HEK293 (cell line): ENCODE data around the gene SH3TC1.

ENCODE experiments used
- CTCF ChIA-PET: fragments of 350-600 bp; formaldehyde crosslinking; extraction: SDS; loops from one replicate; lab custom pipeline; 2021; ENCODE audit warnings: antibody characterized with exemption; lab: Yijun Ruan, JAX
- POLR2A ChIA-PET: fragments of 300-600 bp; formaldehyde crosslinking; extraction: SDS; loops from one replicate; lab custom pipeline; 2020; ENCODE audit warnings: antibody characterized with exemption, inconsistent platforms; lab: Yijun Ruan, JAX
- H3K27ac ChIP-seq: fragments of 200-500 bp; sonication (Bioruptor generic); 2 replicates; pipeline ENCODE4 v1.5.1; 2014; ENCODE audit warnings: low read depth, low read length, control low read depth, inconsistent platforms; ENCODE audit errors: extremely low read depth
- H3K36me3 ChIP-seq, 2 experiments: fragments of 200-500 bp in 1 of 2; sonication (Bioruptor generic) in 1 of 2; 1 replicate in 1 of 2; 2 replicates in 1 of 2; pipeline ENCODE4 v1.5.1; 2014 to 2017; ENCODE audit warnings: inconsistent platforms in 2 of 2, low read length in 2 of 2; ENCODE audit not compliant: control insufficient read depth in 2 of 2, insufficient read depth in 1 of 2
- H3K4me1 ChIP-seq: fragments of 200-500 bp; sonication (Bioruptor generic); 2 replicates; pipeline ENCODE4 v1.5.1; 2014; ENCODE audit warnings: mild to moderate bottlenecking, low read length, inconsistent platforms; ENCODE audit not compliant: control insufficient read depth, insufficient read depth
- H3K4me3 ChIP-seq: 2 replicates; pipeline ENCODE4 v1.5.1; 2011; ENCODE audit warnings: low read depth, mild to moderate bottlenecking, control low read depth, low read length, moderate library complexity
- H3K9me3 ChIP-seq: fragments of 200-500 bp; sonication (Bioruptor generic); 2 replicates; pipeline ENCODE4 v1.5.1; 2014; ENCODE audit warnings: low read depth, low read length, inconsistent platforms; ENCODE audit not compliant: control insufficient read depth, insufficient read depth
- EGR2 ChIP-seq: fragments of 450-650 bp; formaldehyde crosslinking; IDR thresholded peaks from 2 replicates; pipeline ENCODE4 v1.5.1; 2016; ENCODE audit warnings: low read depth, missing biosample characterization, missing genetic modification characterization
- OVOL3 ChIP-seq: fragments of 450-650 bp; formaldehyde crosslinking; IDR thresholded peaks from 2 replicates; pipeline ENCODE4 v1.5.1; 2016; ENCODE audit warnings: missing biosample characterization, missing genetic modification characterization
- SALL2 ChIP-seq: fragments of 450-650 bp; formaldehyde crosslinking; IDR thresholded peaks from 2 replicates; pipeline ENCODE4 v1.5.0; 2017; ENCODE audit warnings: missing biosample characterization, mild to moderate bottlenecking, missing genetic modification characterization, borderline replicate concordance
- ZIC2 ChIP-seq: fragments of 450-650 bp; formaldehyde crosslinking; IDR thresholded peaks from 2 replicates; pipeline ENCODE4 v1.5.1; 2016; ENCODE audit warnings: missing biosample characterization, missing genetic modification characterization
- ZNF274 ChIP-seq, 2 experiments: fragments of 200-500 bp in 1 of 2; fragments of 450-650 bp in 1 of 2; sonication (Bioruptor generic) in 1 of 2; formaldehyde crosslinking in 1 of 2; IDR thresholded peaks; 2 replicates each; pipeline versions ENCODE4 v1.5.1 to v1.6.1; 2014 to 2016; ENCODE audit warnings: borderline replicate concordance in 1 of 2, inconsistent platforms in 1 of 2, low read length in 1 of 2, missing biosample characterization in 1 of 2, missing genetic modification characterization in 1 of 2
- ZNF433 ChIP-seq: fragments of 450-650 bp; formaldehyde crosslinking; IDR thresholded peaks from 2 replicates; pipeline ENCODE4 v1.5.1; 2016; ENCODE audit warnings: missing biosample characterization, missing genetic modification characterization, low read depth
- ZNF561 ChIP-seq: fragments of 450-650 bp; IDR thresholded peaks from 2 replicates; pipeline ENCODE4 v1.5.1; 2018; ENCODE audit warnings: missing biosample characterization, missing genetic modification characterization, borderline replicate concordance
- ZNF600 ChIP-seq: fragments of 450-650 bp; formaldehyde crosslinking; IDR thresholded peaks from 2 replicates; pipeline ENCODE4 v1.5.1; 2016; ENCODE audit warnings: missing biosample characterization, missing genetic modification characterization
- ZNF654 ChIP-seq: fragments of 450-650 bp; formaldehyde crosslinking; IDR thresholded peaks from 2 replicates; pipeline ENCODE4 v1.5.1; 2016; ENCODE audit warnings: low read depth, missing biosample characterization, missing genetic modification characterization
- ZNF76 ChIP-seq: fragments of 450-650 bp; formaldehyde crosslinking; IDR thresholded peaks from 2 replicates; pipeline ENCODE4; 2016; ENCODE audit warnings: low read depth, missing biosample characterization, missing genetic modification characterization, borderline replicate concordance
- ZNF791 ChIP-seq: fragments of 450-650 bp; formaldehyde crosslinking; IDR thresholded peaks from 2 replicates; pipeline ENCODE4 v1.5.1; 2016; ENCODE audit warnings: missing biosample characterization, missing genetic modification characterization
- TF ChIP-seq, protein P1 (sequence below): fragments of 450-650 bp; formaldehyde crosslinking; IDR thresholded peaks from 2 replicates; pipeline ENCODE4 v1.5.1; 2016; ENCODE audit warnings: missing biosample characterization, missing genetic modification characterization
- TF ChIP-seq, protein P2 (sequence below): IDR thresholded peaks from 2 replicates; pipeline ENCODE4 v1.6.1; 2011; ENCODE audit warnings: mild to moderate bottlenecking, low read depth, low read length, borderline replicate concordance
- TF ChIP-seq, protein P3 (sequence below): fragments of 450-650 bp; formaldehyde crosslinking; IDR thresholded peaks from 2 replicates; pipeline ENCODE4 v1.5.1; 2016; ENCODE audit warnings: missing biosample characterization, missing genetic modification characterization
- TF ChIP-seq, protein P4 (sequence below): fragments of 450-650 bp; formaldehyde crosslinking; IDR thresholded peaks from 2 replicates; pipeline ENCODE4 v1.5.1; 2016; ENCODE audit warnings: missing biosample characterization, missing genetic modification characterization, borderline replicate concordance

The SH3TC1 gene

DNA sequence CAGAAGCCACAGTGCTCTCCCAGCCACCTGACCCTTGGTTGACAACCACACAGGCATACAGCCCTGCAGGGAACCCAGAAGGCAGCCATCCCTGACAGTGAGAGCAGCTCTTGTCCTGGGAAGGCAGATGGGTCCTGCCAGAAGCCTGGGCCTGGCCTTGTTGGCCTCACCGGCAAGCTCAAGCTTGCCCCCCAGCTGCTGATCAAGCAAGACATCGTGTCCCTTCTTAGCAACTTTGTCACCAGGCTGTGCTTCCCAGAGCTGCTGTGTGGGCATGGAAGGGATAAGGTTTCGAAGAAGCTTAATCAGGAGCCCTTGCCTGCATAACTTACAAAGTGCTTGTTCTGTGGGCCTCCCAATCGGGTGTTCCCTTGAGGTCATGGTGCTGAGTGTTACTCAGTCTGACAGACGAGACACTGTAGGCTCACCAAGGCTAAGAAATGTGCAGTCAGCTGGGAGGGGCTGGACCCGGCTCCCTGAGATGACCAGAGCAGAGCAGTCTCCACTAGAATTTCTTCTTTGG is 33.7 kb upstream of the SH3TC1 start:
- POLR2A ChIA-PET: no interaction called here
- no peaks in the 10 kb centered on the region for H3K4me1 ChIP-seq

DNA sequence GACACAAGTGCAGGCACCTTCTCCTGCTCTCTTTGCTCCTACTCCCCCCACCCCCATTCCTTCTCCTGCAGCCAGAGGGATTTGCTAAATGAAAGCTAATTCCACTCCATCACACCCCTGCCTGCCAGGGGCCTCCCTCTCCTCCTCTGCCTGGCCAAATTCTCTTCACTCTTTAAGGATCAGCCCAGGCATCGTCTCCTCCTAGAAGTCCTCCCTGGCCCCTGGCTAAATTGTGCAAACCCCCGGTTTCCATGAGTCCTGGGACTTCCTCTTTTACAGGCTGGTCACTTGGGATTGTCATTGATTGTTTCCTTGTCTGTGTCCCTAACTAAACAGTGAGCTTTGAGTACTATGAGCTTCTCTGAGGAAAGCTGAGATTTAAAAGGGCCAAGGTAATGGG is 31.8 kb upstream of the SH3TC1 start:
- CTCF ChIA-PET: interaction anchor here (1.5 kb wide), 1 partner anchor 9 kb away, joined by 8 read pairs; no protein-coding TSS in a partner anchor
- POLR2A ChIA-PET: interaction anchor here (0.6 kb wide), 1 partner anchor 20 kb away, joined by 3 read pairs; no protein-coding TSS in a partner anchor
- H3K9me3 ChIP-seq: no peaks in the 10 kb centered on the region
- no peak overlapping the region for H3K4me3 ChIP-seq
- no peaks in the 10 kb centered on the region for H3K4me1 ChIP-seq
- H3K36me3 ChIP-seq: no peaks in the 10 kb centered on the region
- TF ChIP-seq ZNF76 (tag by site-specific recombination): no peak
- TF ChIP-seq, protein P1, sequence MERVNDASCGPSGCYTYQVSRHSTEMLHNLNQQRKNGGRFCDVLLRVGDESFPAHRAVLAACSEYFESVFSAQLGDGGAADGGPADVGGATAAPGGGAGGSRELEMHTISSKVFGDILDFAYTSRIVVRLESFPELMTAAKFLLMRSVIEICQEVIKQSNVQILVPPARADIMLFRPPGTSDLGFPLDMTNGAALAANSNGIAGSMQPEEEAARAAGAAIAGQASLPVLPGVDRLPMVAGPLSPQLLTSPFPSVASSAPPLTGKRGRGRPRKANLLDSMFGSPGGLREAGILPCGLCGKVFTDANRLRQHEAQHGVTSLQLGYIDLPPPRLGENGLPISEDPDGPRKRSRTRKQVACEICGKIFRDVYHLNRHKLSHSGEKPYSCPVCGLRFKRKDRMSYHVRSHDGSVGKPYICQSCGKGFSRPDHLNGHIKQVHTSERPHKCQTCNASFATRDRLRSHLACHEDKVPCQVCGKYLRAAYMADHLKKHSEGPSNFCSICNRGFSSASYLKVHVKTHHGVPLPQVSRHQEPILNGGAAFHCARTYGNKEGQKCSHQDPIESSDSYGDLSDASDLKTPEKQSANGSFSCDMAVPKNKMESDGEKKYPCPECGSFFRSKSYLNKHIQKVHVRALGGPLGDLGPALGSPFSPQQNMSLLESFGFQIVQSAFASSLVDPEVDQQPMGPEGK (tag by site-specific recombination): no peak
- TF ChIP-seq SALL2 (tag by site-specific recombination): no peak
- no peak for TF ChIP-seq ZNF561 (tag by site-specific recombination)
- TF ChIP-seq, protein P2, sequence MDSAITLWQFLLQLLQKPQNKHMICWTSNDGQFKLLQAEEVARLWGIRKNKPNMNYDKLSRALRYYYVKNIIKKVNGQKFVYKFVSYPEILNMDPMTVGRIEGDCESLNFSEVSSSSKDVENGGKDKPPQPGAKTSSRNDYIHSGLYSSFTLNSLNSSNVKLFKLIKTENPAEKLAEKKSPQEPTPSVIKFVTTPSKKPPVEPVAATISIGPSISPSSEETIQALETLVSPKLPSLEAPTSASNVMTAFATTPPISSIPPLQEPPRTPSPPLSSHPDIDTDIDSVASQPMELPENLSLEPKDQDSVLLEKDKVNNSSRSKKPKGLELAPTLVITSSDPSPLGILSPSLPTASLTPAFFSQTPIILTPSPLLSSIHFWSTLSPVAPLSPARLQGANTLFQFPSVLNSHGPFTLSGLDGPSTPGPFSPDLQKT: no peak
- TF ChIP-seq, protein P3, sequence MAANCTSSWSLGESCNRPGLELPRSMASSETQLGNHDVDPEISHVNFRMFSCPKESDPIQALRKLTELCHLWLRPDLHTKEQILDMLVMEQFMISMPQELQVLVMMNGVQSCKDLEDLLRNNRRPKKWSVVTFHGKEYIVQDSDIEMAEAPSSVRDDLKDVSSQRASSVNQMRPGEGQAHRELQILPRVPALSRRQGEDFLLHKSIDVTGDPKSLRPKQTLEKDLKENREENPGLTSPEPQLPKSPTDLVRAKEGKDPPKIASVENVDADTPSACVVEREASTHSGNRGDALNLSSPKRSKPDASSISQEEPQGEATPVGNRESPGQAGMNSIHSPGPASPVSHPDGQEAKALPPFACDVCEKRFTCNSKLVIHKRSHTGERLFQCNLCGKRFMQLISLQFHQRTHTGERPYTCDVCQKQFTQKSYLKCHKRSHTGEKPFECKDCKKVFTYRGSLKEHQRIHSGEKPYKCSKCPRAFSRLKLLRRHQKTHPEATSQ (tag by site-specific recombination): no peak
- no peak for TF ChIP-seq ZNF791 (tag by site-specific recombination)
- no peak for TF ChIP-seq ZNF433 (tag by site-specific recombination)
- TF ChIP-seq ZNF274 (IDR thresholded peaks at IDR 0.05; ENCODE audit: low read length): no peak
- no peak for TF ChIP-seq ZNF274 (tag by site-specific recombination; IDR thresholded peaks at IDR 0.05; ENCODE audit: borderline replicate concordance)
- TF ChIP-seq ZNF654: no peak
- no peak for TF ChIP-seq OVOL3
- no peak overlapping the region for H3K27ac ChIP-seq

More for the DNA sequence above, 33.7 kb upstream of the SH3TC1 start:
- CTCF ChIA-PET: no interaction called here
- no peak overlapping the region for H3K4me3 ChIP-seq
- H3K27ac ChIP-seq: no peak overlapping the region
- no peaks in the 10 kb centered on the region for H3K9me3 ChIP-seq
- H3K36me3 ChIP-seq: no peaks in the 10 kb centered on the region
- peak; percentile 45; the same call in 1 of the 2 replicates for TF ChIP-seq ZNF600 (tag by site-specific recombination)
- TF ChIP-seq ZIC2: peak; percentile 83
- TF ChIP-seq EGR2 (tag by site-specific recombination): 0 out of 2 replicates have a peak, but pooled peaks have one; percentile 8
- TF ChIP-seq, protein P4, sequence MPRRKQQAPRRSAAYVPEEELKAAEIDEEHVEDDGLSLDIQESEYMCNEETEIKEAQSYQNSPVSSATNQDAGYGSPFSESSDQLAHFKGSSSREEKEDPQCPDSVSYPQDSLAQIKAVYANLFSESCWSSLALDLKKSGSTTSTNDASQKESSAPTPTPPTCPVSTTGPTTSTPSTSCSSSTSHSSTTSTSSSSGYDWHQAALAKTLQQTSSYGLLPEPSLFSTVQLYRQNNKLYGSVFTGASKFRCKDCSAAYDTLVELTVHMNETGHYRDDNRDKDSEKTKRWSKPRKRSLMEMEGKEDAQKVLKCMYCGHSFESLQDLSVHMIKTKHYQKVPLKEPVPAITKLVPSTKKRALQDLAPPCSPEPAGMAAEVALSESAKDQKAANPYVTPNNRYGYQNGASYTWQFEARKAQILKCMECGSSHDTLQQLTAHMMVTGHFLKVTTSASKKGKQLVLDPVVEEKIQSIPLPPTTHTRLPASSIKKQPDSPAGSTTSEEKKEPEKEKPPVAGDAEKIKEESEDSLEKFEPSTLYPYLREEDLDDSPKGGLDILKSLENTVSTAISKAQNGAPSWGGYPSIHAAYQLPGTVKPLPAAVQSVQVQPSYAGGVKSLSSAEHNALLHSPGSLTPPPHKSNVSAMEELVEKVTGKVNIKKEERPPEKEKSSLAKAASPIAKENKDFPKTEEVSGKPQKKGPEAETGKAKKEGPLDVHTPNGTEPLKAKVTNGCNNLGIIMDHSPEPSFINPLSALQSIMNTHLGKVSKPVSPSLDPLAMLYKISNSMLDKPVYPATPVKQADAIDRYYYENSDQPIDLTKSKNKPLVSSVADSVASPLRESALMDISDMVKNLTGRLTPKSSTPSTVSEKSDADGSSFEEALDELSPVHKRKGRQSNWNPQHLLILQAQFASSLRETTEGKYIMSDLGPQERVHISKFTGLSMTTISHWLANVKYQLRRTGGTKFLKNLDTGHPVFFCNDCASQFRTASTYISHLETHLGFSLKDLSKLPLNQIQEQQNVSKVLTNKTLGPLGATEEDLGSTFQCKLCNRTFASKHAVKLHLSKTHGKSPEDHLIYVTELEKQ (tag by site-specific recombination): no peak
